HepG2 (cell line): ENCODE measurements around the gene EFNA2. TPM values are rescaled to one million over a fixed set of nuclear protein-coding genes. Genes with fewer than 3 reads are reported as not detected.

Experiments
- ATAC-seq: fragments of 200-7000 bp; cut with Tn5 transposase; 3 replicates; pipeline ENCODE4 v1.9.1; 2020; ENCODE audit warnings: mild to moderate bottlenecking, moderate library complexity
- BruUV-seq: library from RNA; stranded (reverse); fragments of 400-500 nt; replicated peaks from 2 replicates; lab custom pipeline; 2021; lab: Mats Ljungman, UMichigan
- CTCF ChIA-PET: fragments of 300-600 bp; formaldehyde crosslinking; extraction: SDS; loops from one replicate; lab custom pipeline; 2021; ENCODE audit warnings: low total read pairs, inconsistent platforms, low intra/inter-chr PET ratio; lab: Yijun Ruan, JAX
- POLR2A ChIA-PET: fragments of 350-600 bp; sonication (Branson Sonifier 250); formaldehyde crosslinking; loops from one replicate; lab custom pipeline; 2020; ENCODE audit warnings: antibody characterized with exemption, inconsistent platforms; lab: Yijun Ruan, JAX
- DNase-seq: peaks from one replicate; pipeline ENCODE4 v3.0.0-alpha.2; 2015; ENCODE audit warnings: low spot score
- FAIRE-seq: peaks from 3 replicates; lab custom pipeline; 2011; peaks lifted over from hg19 to GRCh38; lab: Jason Lieb, UNC
- H2AFZ ChIP-seq: one replicate; pipeline ENCODE4 v1.6.1; 2011; ENCODE audit warnings: low read length, inconsistent platforms
- H3K27ac ChIP-seq: fragments of 300-600 bp; 3 replicates; pipeline ENCODE4 v1.8.0; 2011; ENCODE audit warnings: mixed run types, mild to moderate bottlenecking, mixed read lengths, low read length, inconsistent platforms; ENCODE audit not compliant: insufficient read depth; ENCODE audit errors: extremely low read length
- H3K27me3 ChIP-seq, 2 experiments: fragments of 200-600 bp in 1 of 2; 2 replicates in 1 of 2; 3 replicates in 1 of 2; pipeline versions ENCODE4 v1.6.0 to v1.8.0; 2011; ENCODE audit warnings: low read length in 2 of 2, mild to moderate bottlenecking in 2 of 2, moderate library complexity in 2 of 2, inconsistent platforms in 1 of 2; ENCODE audit not compliant: insufficient read depth in 2 of 2, control insufficient read depth in 1 of 2
- H3K36me3 ChIP-seq, 2 experiments: fragments of 200-600 bp in 1 of 2; replicated peaks in 1 of 2; 2 replicates in 1 of 2; 3 replicates in 1 of 2; pipeline versions ENCODE4 v1.5.1 to v1.8.0; 2011; ENCODE audit warnings: low read length in 2 of 2, inconsistent platforms in 1 of 2; ENCODE audit not compliant: insufficient read depth in 2 of 2, control insufficient read depth in 1 of 2
- H3K4me1 ChIP-seq: 2 replicates; pipeline ENCODE4 v1.5.1; 2012; ENCODE audit warnings: low read length, inconsistent platforms; ENCODE audit not compliant: insufficient read depth
- H3K4me2 ChIP-seq: 2 replicates; pipeline ENCODE4 v1.6.0; 2011; ENCODE audit warnings: low read depth, low read length, inconsistent platforms
- H3K4me3 ChIP-seq, 3 experiments: fragments of 200-600 bp in 1 of 3; sonication (generic), shearing (Covaris generic) in 1 of 3; replicated peaks in 1 of 3; 2 replicates each; pipeline ENCODE4 v1.5.1; 2011 to 2016; ENCODE audit warnings: low read length in 3 of 3, inconsistent platforms in 2 of 3, low read depth in 2 of 3, mild to moderate bottlenecking in 2 of 3, control low read depth in 1 of 3, mixed read lengths in 1 of 3; ENCODE audit not compliant: insufficient read depth in 1 of 3
- H3K79me2 ChIP-seq: one replicate; pipeline ENCODE4 v1.6.1; 2011; ENCODE audit warnings: low read length, inconsistent platforms; ENCODE audit not compliant: insufficient read depth
- H3K9ac ChIP-seq: 2 replicates; pipeline ENCODE4 v1.6.0; 2011; ENCODE audit warnings: mild to moderate bottlenecking, low read depth, low read length, inconsistent platforms; ENCODE audit not compliant: insufficient read depth
- H3K9me3 ChIP-seq: 2 replicates; pipeline ENCODE4 v1.5.1; 2012; ENCODE audit warnings: mild to moderate bottlenecking, low read length
- H4K20me1 ChIP-seq: 2 replicates; pipeline ENCODE4 v1.6.0; 2011; ENCODE audit warnings: inconsistent platforms, mild to moderate bottlenecking, low read length, moderate library complexity; ENCODE audit not compliant: insufficient read depth
- HDAC6 ChIP-seq: fragments of 200-600 bp; sonication (generic); IDR thresholded peaks from 2 replicates; pipeline ENCODE4 v1.7.0; 2017; ENCODE audit warnings: mild to moderate bottlenecking, antibody characterized with exemption, low read length, low read depth
- ZBTB42 ChIP-seq: sonication (generic); formaldehyde crosslinking; IDR thresholded peaks from 2 replicates; pipeline ENCODE4 v1.5.0; 2020; ENCODE audit warnings: mild to moderate bottlenecking, missing genetic modification reagents
- ZBTB7B ChIP-seq: sonication (generic); formaldehyde crosslinking; IDR thresholded peaks from 2 replicates; pipeline ENCODE4 v1.4.0; 2020; ENCODE audit warnings: missing genetic modification reagents
- ZFP41 ChIP-seq: sonication (generic); formaldehyde crosslinking; IDR thresholded peaks from 2 replicates; pipeline ENCODE4 v1.4.0; 2020; ENCODE audit warnings: mild to moderate bottlenecking, missing genetic modification reagents, borderline replicate concordance
- ZNF10 ChIP-seq: sonication (generic); formaldehyde crosslinking; IDR thresholded peaks from 2 replicates; pipeline ENCODE4 v1.4.0; 2020; ENCODE audit warnings: mild to moderate bottlenecking, low read depth, missing genetic modification reagents, borderline replicate concordance
- WGBS: methylation state at CpG from one replicate; pipeline ENCODE4 v1.1.6; 2017; ENCODE audit warnings: low lambda C conversion rate; 5-methylcytosine and 5-hydroxymethylcytosine counted together
- in situ Hi-C: cut with HindIII; loops from 2 replicates; pipeline ENCODE4 v1.10.0; 2017; ENCODE audit warnings: low pct_unique_long_range_greater_than_20kb; ENCODE audit not compliant: extremely low pct_ligation_motif_present
- intact Hi-C: fragments of 100-400 bp; cut with micrococcal nuclease; formaldehyde crosslinking; loops from one replicate; pipeline ENCODE4 v1.10.0; 2022; ENCODE audit not compliant: unreplicated experiment
- polyA plus RNA-seq, 8 experiments: library from polyadenylated mRNA; depleted of rRNA in 3 of 8; stranded (reverse) in 7 of 8; unstranded in 1 of 8; fragments of >200 nt; fragmentation: Illumina TruSeq in 4 of 8; extraction: Trizol in 4 of 8; gene quantifications; 2 replicates each; pipeline versions ENCODE4 v1.2.1 to v1.2.3, GENCODE V29; 2011 to 2016; ENCODE audit warnings: low read depth in 4 of 8, missing spikeins in 1 of 8, mixed read lengths in 1 of 8; ENCODE audit not compliant: insufficient read depth in 1 of 8
- total RNA-seq, 5 experiments: library from RNA; depleted of rRNA; stranded (reverse); fragments of >200 nt; fragmentation: Illumina TruSeq; extraction: Trizol; gene quantifications; 2 replicates each; pipeline ENCODE4 v1.2.3, GENCODE V29; 2016; ENCODE audit warnings: low read depth in 1 of 5
- TF ChIP-seq, protein P1 (sequence below): sonication (generic); formaldehyde crosslinking; IDR thresholded peaks from 2 replicates; pipeline ENCODE4 v1.9.0; 2022; ENCODE audit warnings: low read depth, missing genetic modification reagents
- TF ChIP-seq, protein P2 (sequence below): sonication (generic); formaldehyde crosslinking; IDR thresholded peaks from 2 replicates; pipeline ENCODE4 v1.4.0; 2020; ENCODE audit warnings: mild to moderate bottlenecking, missing genetic modification reagents
- TF ChIP-seq, protein P3 (sequence below), 2 experiments: sonication (generic) in 1 of 2; formaldehyde crosslinking in 1 of 2; IDR thresholded peaks; 2 replicates each; pipeline versions ENCODE4 v1.4.0 to v1.6.1; 2016 to 2020; ENCODE audit warnings: borderline replicate concordance in 1 of 2, low read depth in 1 of 2, mild to moderate bottlenecking in 1 of 2, missing genetic modification reagents in 1 of 2

The EFNA2 gene
- total and polyA plus RNA-seq, 2 of the 13 experiments (the other 11 are each of a cell fraction or from before 2014, with no cell fraction given) = 6.0 to 9.9 TPM

DNA sequence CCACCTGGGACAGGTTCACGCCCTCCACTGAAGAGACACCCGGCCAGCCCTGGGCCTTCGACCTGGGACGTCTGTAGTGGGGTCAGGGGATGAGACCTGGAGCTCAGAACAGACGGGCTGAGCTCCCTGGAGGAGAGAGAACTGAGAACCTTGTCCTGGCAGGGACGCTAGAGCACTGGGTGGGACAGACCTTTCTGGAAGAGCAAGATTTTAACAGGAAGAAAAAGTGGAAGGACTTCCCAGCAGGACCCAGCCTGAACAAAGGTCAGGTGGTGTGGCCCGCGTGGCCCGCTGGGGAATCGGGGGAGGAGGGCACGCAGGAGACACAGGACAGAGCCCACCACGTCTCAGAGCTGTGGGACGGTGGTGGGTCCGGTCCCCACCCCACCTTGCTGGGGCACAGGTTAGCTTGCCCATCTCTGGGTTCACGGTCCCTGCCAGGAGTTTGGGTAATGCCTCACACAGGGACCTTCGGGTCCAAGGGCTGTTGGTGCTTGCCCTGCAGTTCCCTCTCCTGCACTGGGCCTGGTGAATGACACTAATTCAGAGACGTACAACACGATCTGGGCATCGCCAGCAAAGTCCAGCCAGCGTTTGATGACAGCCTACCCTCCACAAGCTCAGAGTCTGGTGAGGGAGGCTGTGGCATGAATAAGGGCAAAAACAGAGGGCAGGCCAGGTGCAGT is 1.2 kb upstream of the EFNA2 start (continued):
- TF ChIP-seq, protein P1, sequence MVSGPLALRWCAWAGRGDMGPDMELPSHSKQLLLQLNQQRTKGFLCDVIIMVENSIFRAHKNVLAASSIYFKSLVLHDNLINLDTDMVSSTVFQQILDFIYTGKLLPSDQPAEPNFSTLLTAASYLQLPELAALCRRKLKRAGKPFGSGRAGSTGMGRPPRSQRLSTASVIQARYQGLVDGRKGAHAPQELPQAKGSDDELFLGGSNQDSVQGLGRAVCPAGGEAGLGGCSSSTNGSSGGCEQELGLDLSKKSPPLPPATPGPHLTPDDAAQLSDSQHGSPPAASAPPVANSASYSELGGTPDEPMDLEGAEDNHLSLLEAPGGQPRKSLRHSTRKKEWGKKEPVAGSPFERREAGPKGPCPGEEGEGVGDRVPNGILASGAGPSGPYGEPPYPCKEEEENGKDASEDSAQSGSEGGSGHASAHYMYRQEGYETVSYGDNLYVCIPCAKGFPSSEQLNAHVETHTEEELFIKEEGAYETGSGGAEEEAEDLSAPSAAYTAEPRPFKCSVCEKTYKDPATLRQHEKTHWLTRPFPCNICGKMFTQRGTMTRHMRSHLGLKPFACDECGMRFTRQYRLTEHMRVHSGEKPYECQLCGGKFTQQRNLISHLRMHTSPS = peak; percentile 82
- TF ChIP-seq ZFP41 = peak; percentile 10; the same call in 1 of the 2 replicates

DNA sequence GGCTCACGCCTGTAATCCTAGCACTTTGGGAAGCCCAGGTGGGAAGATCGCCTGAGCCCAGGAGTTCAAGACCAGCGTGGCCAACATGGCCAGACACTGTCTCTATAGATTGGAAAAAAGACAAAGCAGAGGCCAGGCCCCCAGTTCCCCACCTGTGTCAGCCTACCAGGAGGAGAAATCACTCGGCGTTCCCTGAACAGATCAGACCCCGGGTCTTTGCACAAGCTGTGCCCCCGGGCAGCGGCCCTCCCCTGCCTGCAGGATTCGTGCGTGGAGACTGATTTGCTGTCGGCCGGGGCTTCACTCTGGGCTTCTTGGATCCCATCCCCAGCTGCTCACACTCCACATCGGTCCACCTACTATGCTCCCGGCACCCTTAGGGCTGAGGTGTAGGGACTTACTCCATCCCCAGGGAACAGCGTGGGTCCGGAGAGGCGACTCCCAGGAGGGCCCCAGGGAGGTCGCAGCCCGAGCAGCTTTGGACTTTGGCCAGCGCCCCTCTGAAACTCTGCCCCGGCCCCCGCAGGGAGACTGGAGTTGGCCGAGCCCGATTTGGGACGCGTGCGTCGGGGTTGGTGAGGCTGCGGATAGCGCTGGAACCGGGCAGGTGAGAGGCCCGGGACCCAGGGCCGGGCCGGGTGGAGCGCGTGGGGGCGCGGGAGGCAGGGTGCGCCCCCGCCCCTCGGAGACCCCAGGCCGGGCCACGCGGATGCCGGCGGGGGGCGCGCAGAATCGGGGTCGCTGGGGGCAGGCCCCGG is 515 bp upstream of the EFNA2 start:
- DNase-seq (no peak), FAIRE-seq (peak; percentile 18), ATAC-seq (peak; percentile 7)
- peak overlapping the region; percentile 59 to 70 (median 63); a peak in 5 of 6 replicates for H3K4me3 ChIP-seq
- H2AFZ ChIP-seq = no peak overlapping the region
- peak overlapping the region; percentile 89 for H3K4me2 ChIP-seq
- ChIA-PET CTCF (no interaction called here), POLR2A (interaction anchor here (1.0 to 3.5 kb wide), 15 partner anchors 10 to 206 kb away, joined by 3 to 61 read pairs (median 6); partner anchors contain the start of genes CIRBP, FAM174C and REEP6)
- WGBS = 0% methylated on average over 4 of the region's 51 CpGs
- in situ Hi-C loops = loop anchor here (5.0 kb wide), 2 partner anchors 32 to 87 kb away; no protein-coding TSS in a partner anchor
- H3K27me3 ChIP-seq = no peaks in the 10 kb centered on the region; a peak in 1 of 5 replicates
- peak overlapping the region; percentile 75 for H3K27ac ChIP-seq
- H4K20me1 ChIP-seq = no peaks in the 10 kb centered on the region
- H3K9me3 ChIP-seq = no peaks in the 10 kb centered on the region
- H3K79me2 ChIP-seq = peaks cover 35% of the 10 kb centered on the region
- peak overlapping the region; percentile 60 for H3K9ac ChIP-seq
- intact Hi-C loops = no loop called here
- H3K4me1 ChIP-seq = peaks cover 60% of the 10 kb centered on the region
- no TSS peak for BruUV-seq
- peaks cover 0 to 3% of the 10 kb centered on the region in 2 experiments; a peak in 1 of 5 replicates for H3K36me3 ChIP-seq
- TF ChIP-seq ZBTB42 (no peak), ZBTB7B (peak; percentile 81), HDAC6 (no peak), ZNF10 (CRISPR knock-in tag) (no peak)
- TF ChIP-seq, protein P2, sequence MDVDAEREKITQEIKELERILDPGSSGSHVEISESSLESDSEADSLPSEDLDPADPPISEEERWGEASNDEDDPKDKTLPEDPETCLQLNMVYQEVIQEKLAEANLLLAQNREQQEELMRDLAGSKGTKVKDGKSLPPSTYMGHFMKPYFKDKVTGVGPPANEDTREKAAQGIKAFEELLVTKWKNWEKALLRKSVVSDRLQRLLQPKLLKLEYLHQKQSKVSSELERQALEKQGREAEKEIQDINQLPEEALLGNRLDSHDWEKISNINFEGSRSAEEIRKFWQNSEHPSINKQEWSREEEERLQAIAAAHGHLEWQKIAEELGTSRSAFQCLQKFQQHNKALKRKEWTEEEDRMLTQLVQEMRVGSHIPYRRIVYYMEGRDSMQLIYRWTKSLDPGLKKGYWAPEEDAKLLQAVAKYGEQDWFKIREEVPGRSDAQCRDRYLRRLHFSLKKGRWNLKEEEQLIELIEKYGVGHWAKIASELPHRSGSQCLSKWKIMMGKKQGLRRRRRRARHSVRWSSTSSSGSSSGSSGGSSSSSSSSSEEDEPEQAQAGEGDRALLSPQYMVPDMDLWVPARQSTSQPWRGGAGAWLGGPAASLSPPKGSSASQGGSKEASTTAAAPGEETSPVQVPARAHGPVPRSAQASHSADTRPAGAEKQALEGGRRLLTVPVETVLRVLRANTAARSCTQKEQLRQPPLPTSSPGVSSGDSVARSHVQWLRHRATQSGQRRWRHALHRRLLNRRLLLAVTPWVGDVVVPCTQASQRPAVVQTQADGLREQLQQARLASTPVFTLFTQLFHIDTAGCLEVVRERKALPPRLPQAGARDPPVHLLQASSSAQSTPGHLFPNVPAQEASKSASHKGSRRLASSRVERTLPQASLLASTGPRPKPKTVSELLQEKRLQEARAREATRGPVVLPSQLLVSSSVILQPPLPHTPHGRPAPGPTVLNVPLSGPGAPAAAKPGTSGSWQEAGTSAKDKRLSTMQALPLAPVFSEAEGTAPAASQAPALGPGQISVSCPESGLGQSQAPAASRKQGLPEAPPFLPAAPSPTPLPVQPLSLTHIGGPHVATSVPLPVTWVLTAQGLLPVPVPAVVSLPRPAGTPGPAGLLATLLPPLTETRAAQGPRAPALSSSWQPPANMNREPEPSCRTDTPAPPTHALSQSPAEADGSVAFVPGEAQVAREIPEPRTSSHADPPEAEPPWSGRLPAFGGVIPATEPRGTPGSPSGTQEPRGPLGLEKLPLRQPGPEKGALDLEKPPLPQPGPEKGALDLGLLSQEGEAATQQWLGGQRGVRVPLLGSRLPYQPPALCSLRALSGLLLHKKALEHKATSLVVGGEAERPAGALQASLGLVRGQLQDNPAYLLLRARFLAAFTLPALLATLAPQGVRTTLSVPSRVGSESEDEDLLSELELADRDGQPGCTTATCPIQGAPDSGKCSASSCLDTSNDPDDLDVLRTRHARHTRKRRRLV (CRISPR knock-in tag) = no peak
- TF ChIP-seq, protein P3, sequence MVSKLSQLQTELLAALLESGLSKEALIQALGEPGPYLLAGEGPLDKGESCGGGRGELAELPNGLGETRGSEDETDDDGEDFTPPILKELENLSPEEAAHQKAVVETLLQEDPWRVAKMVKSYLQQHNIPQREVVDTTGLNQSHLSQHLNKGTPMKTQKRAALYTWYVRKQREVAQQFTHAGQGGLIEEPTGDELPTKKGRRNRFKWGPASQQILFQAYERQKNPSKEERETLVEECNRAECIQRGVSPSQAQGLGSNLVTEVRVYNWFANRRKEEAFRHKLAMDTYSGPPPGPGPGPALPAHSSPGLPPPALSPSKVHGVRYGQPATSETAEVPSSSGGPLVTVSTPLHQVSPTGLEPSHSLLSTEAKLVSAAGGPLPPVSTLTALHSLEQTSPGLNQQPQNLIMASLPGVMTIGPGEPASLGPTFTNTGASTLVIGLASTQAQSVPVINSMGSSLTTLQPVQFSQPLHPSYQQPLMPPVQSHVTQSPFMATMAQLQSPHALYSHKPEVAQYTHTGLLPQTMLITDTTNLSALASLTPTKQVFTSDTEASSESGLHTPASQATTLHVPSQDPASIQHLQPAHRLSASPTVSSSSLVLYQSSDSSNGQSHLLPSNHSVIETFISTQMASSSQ (IDR thresholded peaks at IDR 0.05; ENCODE audit: low read depth) = no peak
- TF ChIP-seq, protein P3 (CRISPR knock-in tag; IDR thresholded peaks at IDR 0.05; ENCODE audit: borderline replicate concordance) = no peak
